ENCODE data around the gene RAD51B.

GRCh38 chr14:67778792-67779191, 40.8 kb upstream of the RAD51B start:
- TF ChIP-seq CTCF (IDR thresholded peaks at IDR 0.05), result no peak
- TF ChIP-seq POLR2A (IDR thresholded peaks at IDR 0.05), result no peak

Data from thyroid gland (tissue), 4 donors.